Large intestine (tissue), 3 donors: ENCODE data around the gene UBE2S. TPM values are rescaled to one million over a fixed set of nuclear protein-coding genes. Genes with fewer than 3 reads are reported as not detected.
"Not testable (repeated sequence)": the region's sequence is repeated elsewhere in the genome, so short reads cannot be mapped to it uniquely, and the experiment has no call there.

Source experiments
- DNase-seq, 2 donors: peaks; one replicate each; pipeline versions ENCODE4 v3.0.0 to v3.0.0-alpha.2; 2013
- H3K27ac ChIP-seq: one replicate; pipeline ENCODE4 v1.5.1; 2013; ENCODE audit warnings: low read length
- H3K27me3 ChIP-seq: 2 replicates; pipeline ENCODE4 v1.6.1; 2013; ENCODE audit warnings: low read length; ENCODE audit not compliant: control insufficient read depth, insufficient read depth
- H3K36me3 ChIP-seq: 2 replicates; pipeline ENCODE4 v1.6.1; 2013; ENCODE audit warnings: low read length; ENCODE audit not compliant: control insufficient read depth, insufficient read depth
- H3K4me1 ChIP-seq: one replicate; pipeline ENCODE4 v1.6.1; 2013; ENCODE audit warnings: low read length; ENCODE audit not compliant: control insufficient read depth, insufficient read depth
- H3K4me3 ChIP-seq: one replicate; pipeline ENCODE4 v1.5.1; 2013; ENCODE audit warnings: low read length
- H3K9me3 ChIP-seq: one replicate; pipeline ENCODE4 v1.6.1; 2013; ENCODE audit warnings: mild to moderate bottlenecking, low read depth, low read length, moderate library complexity; ENCODE audit not compliant: control insufficient read depth
- WGBS: methylation state at CpG from one replicate; pipeline ENCODE4 v1.1.5; 2013; ENCODE audit warnings: low lambda C conversion rate; ENCODE audit not compliant: insufficient coverage; 5-methylcytosine and 5-hydroxymethylcytosine counted together
- polyA plus RNA-seq: library from polyadenylated mRNA; unstranded; fragments of 120-200 nt; gene quantifications from one replicate; pipeline ENCODE4 v1.2.1, GENCODE V29; 2013

UBE2S gene
- polyA plus RNA-seq, 1 donor, result 29.9 TPM

- Histone ChIP-seq H3K4me1 (peaks cover 8% of the 10 kb centered on the region), H3K9me3 (peaks cover 9% of the 10 kb centered on the region), H3K27me3 (peaks cover 65% of the 10 kb centered on the region), H3K4me3 (no peak overlapping the region), H3K27ac (no peak overlapping the region), H3K36me3 (peaks cover 4% of the 10 kb centered on the region)
- no peak for DNase-seq
- no CpG with 5 or more reads among the region's 16 CpGs for WGBS
Measured at GRCh38 chr19:55449469-55449868, 41.9 kb upstream of the UBE2S start.

- not testable (repeated sequence) for DNase-seq, H3K9me3 ChIP-seq, H3K4me3 ChIP-seq, H3K36me3 ChIP-seq, H3K4me1 ChIP-seq, H3K27ac ChIP-seq
- peaks cover 76% of the 10 kb centered on the region for H3K27me3 ChIP-seq
- no CpG with 5 or more reads among the region's 5 CpGs for WGBS
Measured at GRCh38 chr19:55448175-55448490, 40.5 kb upstream of the UBE2S start.

GRCh38 chr19:55447421-55448174 lies 40.0 kb upstream of the UBE2S start:
- DNase-seq, result no peak
- Histone ChIP-seq H3K9me3 (peaks cover 9% of the 10 kb centered on the region), H3K36me3 (no peaks in the 10 kb centered on the region), H3K4me1 (no peaks in the 10 kb centered on the region), H3K4me3 (no peak overlapping the region), H3K27ac (no peak overlapping the region), H3K27me3 (peaks cover 79% of the 10 kb centered on the region)
- WGBS, result no CpG with 5 or more reads among the region's 16 CpGs

DNA sequence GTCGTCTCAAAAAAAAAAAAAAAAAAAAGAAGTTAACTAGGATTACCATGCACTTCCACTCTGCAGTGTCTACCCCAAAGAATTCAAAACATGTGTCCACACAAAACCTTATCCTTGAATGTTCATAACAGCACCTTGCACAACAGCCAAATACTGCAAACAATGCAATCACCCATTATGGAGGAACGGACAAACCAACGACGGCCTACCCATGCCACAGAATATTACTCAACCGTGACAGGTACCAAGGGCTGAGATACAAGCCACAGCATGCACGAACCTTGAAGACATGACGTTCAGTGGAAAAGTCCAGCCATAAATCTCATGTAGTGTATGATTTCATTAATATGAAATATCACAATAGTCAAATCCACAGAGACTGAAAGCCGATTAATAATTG lies 38.5 kb upstream of the UBE2S start:
- no CpG with 5 or more reads among the region's 8 CpGs for WGBS
- H3K4me3 ChIP-seq, result no peak overlapping the region
- DNase-seq, result no peak
- H3K36me3 ChIP-seq, result no peaks in the 10 kb centered on the region
- peaks cover 9% of the 10 kb centered on the region for H3K9me3 ChIP-seq
- H3K4me1 ChIP-seq, result no peaks in the 10 kb centered on the region
- H3K27me3 ChIP-seq, result peaks cover 76% of the 10 kb centered on the region
- no peak overlapping the region for H3K27ac ChIP-seq

DNA sequence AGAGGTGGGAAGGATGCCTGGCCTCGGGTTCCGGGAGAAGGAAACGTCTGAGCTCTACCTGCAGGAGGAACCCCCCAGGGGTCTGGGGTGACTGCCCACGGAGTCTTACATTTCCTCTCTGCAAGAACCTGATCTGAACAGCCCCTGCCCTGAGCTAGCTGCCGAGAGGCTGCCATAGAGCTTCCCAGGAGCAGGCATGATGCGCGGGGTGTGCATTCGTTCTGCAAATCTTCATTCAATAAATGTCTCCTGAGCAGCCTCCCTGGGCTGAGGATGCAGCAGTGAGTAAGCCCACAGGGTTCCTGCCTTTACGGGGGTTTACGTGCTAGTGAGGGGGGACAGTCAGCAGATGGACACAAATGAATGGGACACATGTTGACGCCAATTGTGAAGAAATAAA lies 37.1 kb upstream of the UBE2S start:
- H3K9me3 ChIP-seq, result peaks cover 14% of the 10 kb centered on the region
- 74% methylated on average over 3 of the region's 11 CpGs for WGBS
- H3K4me3 ChIP-seq, result no peak overlapping the region
- DNase-seq, result no peak
- H3K4me1 ChIP-seq, result peaks cover 4% of the 10 kb centered on the region
- no peaks in the 10 kb centered on the region for H3K36me3 ChIP-seq
- no peak overlapping the region for H3K27ac ChIP-seq
- peaks cover 79% of the 10 kb centered on the region for H3K27me3 ChIP-seq

DNA sequence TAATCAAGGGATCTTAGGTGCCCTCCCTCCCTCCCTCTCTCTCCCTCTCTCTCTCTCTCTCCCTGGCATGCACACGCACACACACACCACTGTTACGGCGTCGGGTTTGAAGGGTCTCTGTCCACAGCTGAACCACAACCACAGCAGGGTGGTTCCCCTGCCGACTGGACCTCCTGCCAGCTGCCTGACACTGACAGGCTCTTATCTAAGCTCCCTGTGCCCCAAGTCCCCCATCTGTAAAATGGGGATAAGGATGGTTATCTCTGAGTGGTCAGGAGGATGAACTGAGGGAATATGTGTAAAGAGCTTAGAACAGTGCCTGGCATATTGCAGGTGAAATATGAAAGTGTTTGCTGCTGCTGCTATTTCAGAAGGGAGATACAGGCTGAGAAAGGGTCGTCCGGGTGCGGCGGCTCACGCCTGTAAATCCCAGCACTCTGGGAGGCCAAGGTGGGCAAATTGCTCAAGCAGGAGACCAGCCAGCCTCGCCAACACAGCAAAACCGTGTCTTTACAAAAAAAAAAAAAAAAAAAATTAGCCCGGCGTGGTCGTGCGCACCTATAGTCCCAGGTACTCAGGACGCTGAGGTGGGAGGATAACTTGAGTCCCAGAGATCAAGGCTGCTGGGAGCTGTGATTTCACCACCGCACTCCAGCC lies 36.4 kb upstream of the UBE2S start:
- H3K4me3 ChIP-seq, result no peak overlapping the region
- no peaks in the 10 kb centered on the region for H3K36me3 ChIP-seq
- H3K27ac ChIP-seq, result no peak overlapping the region
- no peak for DNase-seq
- H3K27me3 ChIP-seq, result peaks cover 79% of the 10 kb centered on the region
- peaks cover 9% of the 10 kb centered on the region for H3K9me3 ChIP-seq
- H3K4me1 ChIP-seq, result peaks cover 4% of the 10 kb centered on the region
- no CpG with 5 or more reads among the region's 18 CpGs for WGBS

- no peak within 1 kb of the TSS for H3K4me3 ChIP-seq
- no peak for DNase-seq
- no CpG with 5 or more reads among the region's 43 CpGs for WGBS
Measured at GRCh38 chr19:55443045-55443823, 35.6 kb upstream of the UBE2S start, which contains the start of gene SHISA7. SHISA7 (minus strand) TSS chr19:55443300; CDS start chr19:55442863, 437 bp downstream.

GRCh38 chr19:55442372-55442961 lies 34.9 kb upstream of the UBE2S start:
- H3K27me3 ChIP-seq, result peaks cover 84% of the 10 kb centered on the region
- no peak overlapping the region for H3K27ac ChIP-seq

More at GRCh38 chr19:55443045-55443823, 35.6 kb upstream of the UBE2S start, which contains the start of gene SHISA7:
- Histone ChIP-seq H3K27ac (no peak within 1 kb of the TSS), H3K4me1 (peaks cover 4% of the 10 kb centered on the region), H3K9me3 (peaks cover 9% of the 10 kb centered on the region), H3K27me3 (peaks cover 86% of the 10 kb centered on the region), H3K36me3 (no peaks in the 10 kb centered on the region)

GRCh38 chr19:55441692-55442321 lies 34.2 kb upstream of the UBE2S start:
- no peak for DNase-seq
- Histone ChIP-seq H3K4me3 (no peak overlapping the region), H3K27me3 (peaks cover 80% of the 10 kb centered on the region), H3K36me3 (no peaks in the 10 kb centered on the region), H3K4me1 (peaks cover 4% of the 10 kb centered on the region), H3K9me3 (peaks cover 9% of the 10 kb centered on the region), H3K27ac (no peak overlapping the region)
- WGBS, result no CpG with 5 or more reads among the region's 39 CpGs

More at GRCh38 chr19:55442372-55442961, 34.9 kb upstream of the UBE2S start:
- no peaks in the 10 kb centered on the region for H3K36me3 ChIP-seq
- no peak for DNase-seq
- peaks cover 9% of the 10 kb centered on the region for H3K9me3 ChIP-seq
- H3K4me3 ChIP-seq, result no peak overlapping the region
- H3K4me1 ChIP-seq, result peaks cover 4% of the 10 kb centered on the region
- no CpG with 5 or more reads among the region's 72 CpGs for WGBS

- DNase-seq, result no peak
- 60% methylated on average over 1 of the region's 21 CpGs for WGBS
- H3K4me3 ChIP-seq, result no peak overlapping the region
- H3K27me3 ChIP-seq, result peaks cover 79% of the 10 kb centered on the region
- H3K36me3 ChIP-seq, result no peaks in the 10 kb centered on the region
- peaks cover 4% of the 10 kb centered on the region for H3K4me1 ChIP-seq
- H3K27ac ChIP-seq, result no peak overlapping the region
- peaks cover 9% of the 10 kb centered on the region for H3K9me3 ChIP-seq
Measured at GRCh38 chr19:55441319-55441691, 33.7 kb upstream of the UBE2S start.
